NCI-H187 treated with DMSO at 0.1 percent for 48 hours (cell line): ENCODE data around the gene SARDH.
"Not testable (repeated sequence)": the region's sequence is repeated elsewhere in the genome, so short reads cannot be mapped to it uniquely, and the experiment has no call there.

Experiments used
- DNase-seq: peaks from one replicate; lab custom pipeline; 2025; lab: John Stamatoyannopoulos, UW

Gene SARDH

DNA sequence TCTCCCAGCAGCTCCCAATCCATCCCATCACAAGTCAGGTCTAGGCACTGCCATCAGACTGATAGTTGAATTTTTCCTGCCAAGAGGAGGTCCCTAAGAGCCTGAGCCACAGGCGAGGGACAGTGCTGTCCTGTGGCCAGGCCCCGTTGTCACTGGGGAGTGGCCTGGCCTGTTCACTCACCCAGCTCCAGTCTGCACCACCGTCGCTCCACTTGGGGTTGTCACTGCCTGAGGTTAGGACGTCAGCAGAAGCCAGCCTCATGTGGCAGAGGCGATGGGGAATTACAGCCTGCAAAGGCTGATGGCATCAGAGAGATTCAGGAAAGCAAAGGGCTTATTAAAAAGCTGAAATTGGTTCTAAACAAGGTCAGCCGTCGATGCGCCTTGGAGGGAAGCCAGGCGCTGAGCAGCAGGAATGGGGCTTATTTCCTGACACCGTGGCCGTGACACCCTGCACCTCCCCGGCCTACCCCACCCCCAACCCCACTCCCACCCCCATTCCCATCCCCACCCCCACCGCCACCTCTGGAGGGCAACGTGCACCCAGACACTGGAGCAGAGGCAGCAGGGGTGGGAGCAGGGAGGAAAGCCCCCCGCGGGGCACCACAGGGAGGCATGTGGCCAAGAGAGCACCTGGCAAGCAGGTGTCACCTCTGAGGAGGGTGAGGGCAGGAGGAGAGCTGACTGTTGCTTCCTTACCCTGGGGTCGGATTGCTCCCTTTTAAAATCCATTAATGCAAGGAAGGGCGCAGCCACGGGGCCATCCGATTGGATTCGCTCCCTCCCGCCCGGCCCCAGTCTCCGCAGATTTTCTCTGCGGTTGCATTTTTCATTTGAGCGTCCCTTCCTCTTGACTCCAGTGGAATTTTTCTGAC, 105.1 kb downstream of the SARDH start:
- no peak for DNase-seq

DNA sequence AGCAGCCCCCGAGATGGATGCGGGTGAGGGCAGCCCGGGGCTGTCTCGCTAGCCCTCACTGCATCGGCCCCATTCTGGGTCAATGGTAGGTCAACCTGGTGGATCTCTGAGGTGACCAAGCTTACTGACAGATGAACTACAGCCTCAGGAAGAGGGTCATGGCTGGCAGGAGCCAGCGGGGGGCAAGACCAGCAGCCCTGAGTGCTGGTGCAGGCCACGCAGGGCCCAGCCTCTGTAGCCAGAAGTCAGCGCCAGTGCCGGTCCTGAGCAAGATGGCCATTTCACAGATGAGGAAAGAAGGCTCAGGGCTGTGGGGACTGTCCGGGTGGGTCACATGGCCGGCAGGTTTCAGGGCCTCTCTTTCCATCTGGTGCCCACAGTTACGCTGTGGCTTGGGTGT, 107.0 kb downstream of the SARDH start:
- no peak for DNase-seq

DNA sequence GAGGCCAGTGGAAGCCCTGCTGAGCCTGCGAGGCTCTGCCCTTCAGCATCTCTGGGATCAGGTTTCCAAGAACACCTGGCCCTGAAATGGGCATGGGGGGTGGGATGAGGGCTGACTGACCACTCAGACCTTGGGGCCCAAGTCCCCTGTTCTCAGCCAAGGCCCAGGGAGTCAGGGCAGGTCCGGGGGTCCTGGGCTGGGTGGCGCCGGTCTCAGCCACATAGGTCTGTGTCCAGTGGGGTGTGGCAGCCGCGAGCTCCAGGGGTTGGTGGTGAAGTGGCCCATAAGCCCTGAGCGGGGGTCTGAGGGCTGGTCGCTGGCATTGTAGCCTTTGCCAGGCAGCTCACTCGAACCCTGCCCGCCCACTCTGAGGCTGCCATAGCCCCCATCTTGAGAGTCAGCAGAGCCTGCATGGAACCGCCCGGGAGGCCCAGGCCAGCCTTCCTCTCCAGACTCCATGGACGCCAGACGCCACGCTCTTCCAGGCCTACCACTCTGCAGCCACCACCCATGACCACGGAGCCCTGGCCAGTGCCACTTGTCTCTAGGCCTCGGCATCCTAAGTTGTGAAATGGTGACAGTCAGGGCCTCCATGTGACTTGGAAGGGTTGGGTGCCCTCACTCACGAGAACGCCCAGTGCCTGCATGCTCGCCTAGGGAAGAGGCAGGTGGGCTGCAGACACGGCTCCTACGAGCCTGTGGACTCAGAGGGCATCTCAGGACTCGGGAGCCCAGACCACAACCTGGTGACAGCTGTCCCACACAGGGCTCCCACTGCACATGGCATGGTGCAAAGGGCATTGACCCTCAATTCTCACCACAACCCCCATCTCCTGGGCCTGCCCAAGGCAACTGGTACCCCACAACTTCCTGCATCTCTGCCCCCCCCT, 108.7 kb downstream of the SARDH start:
- DNase-seq, result no peak

DNA sequence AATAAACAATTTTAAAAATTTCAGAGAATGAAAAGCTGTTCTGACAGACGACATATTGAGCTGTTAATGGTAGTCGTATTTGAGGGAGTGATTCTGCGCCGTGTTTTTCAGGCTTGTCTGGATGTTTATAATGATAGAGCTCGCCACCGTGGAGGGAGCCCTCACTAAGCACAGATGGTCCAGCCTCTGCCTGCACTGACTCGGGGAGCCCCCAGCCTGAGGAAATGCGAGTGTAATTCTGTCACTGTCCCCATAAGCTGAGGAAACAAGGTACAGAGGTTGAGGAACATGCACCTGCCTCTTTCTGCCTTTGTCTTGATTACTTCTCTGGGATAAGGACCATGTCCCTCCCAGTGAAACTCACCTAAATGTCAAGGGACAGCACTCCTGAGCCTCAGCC, 109.4 kb downstream of the SARDH start:
- no peak for DNase-seq

DNA sequence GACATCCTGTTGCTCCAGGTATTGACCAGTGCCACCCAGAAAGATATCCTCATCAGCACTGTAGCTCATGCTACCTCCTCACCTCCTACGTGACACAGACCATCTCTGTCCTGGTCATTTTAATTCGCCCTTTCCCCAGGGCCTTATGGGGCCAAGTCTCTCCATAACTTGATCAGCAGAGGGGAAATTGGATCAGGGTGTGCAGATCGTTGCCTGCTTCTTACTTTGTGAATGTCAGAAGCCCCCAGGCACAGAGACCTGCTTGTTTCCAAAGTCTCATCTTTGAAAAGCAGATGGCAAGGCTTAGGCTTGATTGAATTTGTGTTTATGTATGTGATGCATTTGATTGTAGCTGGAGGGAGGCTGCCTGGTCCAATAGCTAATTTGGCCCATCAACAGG, 110.8 kb downstream of the SARDH start:
- no peak for DNase-seq

DNA sequence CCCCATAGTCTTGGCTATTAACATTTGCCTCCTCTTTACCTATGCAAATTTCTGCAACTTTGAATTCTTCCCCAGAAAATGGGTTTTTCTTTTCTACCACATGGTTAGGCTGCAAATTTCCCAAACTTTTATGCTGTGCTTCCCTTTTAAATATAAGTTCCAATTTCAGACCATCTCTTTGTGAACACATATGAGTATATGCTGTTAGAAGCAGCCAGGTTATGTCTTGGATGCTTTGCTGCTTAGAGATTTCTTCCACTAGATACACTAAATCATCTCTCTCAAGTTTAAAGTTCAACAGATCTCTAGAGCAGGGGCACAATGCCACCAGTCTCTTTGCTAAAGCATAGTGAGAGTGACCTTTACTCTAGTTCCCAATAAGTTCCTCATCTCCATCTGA, 112.1 kb downstream of the SARDH start:
- DNase-seq, result not testable (repeated sequence)

DNA sequence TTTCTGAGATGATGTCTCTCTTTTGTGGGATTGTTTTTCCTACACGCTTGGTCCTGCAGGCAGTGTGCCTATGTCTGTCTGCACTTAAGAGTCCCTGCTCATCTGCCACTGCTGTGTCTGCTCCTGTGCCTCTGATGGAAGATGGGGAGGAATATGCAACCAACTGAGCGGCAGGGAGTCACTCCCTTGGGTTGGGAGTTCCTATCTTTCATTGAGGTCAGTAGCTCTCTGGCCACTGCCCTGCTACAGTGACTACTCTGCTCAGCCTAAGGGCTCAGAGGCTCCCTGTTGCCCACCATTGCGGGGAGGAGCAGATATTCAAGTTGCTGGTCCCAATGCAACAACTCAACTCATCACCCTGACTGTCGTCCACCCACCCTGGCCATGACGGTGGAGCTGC, 115.6 kb downstream of the SARDH start:
- no peak for DNase-seq

DNA sequence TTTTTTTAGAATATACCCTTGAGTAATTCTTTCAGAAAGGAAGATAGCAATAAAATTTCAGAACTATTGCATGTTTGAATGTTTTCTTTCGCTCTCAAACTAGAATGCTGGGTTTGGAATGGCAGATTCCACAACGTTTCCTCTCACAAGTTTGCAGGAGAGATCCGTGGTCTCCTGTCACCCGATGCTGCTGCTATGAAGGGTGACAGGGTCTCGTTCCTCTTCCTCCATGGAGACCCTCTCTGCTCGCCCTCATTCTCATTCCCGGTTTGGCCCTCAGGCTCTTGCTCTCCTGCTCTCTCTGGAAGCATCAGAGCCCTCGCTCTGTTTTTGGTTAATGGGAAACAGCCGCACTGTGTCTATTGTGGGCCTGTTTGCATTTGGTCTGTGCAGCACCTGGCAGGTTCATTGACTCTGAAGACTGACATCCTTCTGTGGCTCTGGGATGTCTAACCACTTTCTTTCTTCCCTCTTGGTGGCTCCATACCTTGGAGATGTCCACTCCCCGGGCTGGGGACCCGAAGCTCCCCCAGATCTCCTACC, 116.4 kb downstream of the SARDH start:
- DNase-seq, result no peak

DNA sequence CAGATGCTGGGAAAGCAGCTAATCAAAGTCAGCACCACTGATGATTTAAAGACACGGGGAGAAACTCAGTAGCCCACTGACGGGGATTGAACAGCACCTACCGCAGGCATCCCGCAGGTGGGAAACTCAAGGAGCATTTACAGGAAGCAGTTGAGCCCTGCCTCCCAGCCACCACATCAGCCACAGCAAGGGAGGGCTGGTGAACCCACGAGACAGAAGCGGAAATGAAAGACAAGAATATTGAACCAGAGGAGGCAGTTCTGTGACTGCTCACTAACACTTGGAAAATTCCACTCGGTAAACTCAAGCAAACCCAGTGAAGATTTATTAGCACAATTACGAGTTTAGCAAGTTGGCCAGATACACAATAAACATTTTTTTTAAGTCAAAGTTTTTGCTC, 118.4 kb downstream of the SARDH start:
- DNase-seq, result no peak

DNA sequence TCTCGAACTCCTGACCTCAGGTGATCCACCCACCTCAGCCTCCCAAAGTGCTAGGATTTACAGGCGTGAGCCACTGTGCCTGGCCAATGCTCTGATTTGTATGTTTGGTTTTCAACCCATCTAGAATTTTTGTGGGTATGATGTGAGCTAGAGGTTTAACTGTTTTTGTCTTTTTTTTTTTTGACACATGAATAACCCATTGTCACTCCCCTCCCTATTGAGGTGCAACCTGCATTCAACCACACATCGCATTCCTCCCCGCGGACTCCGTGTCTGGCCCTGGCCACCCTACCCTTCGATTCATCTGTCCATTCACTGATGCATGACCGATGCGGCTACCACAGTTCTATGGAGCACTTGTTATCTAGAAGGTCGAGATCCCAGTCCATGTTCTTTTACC, 119.4 kb downstream of the SARDH start:
- no peak for DNase-seq

DNA sequence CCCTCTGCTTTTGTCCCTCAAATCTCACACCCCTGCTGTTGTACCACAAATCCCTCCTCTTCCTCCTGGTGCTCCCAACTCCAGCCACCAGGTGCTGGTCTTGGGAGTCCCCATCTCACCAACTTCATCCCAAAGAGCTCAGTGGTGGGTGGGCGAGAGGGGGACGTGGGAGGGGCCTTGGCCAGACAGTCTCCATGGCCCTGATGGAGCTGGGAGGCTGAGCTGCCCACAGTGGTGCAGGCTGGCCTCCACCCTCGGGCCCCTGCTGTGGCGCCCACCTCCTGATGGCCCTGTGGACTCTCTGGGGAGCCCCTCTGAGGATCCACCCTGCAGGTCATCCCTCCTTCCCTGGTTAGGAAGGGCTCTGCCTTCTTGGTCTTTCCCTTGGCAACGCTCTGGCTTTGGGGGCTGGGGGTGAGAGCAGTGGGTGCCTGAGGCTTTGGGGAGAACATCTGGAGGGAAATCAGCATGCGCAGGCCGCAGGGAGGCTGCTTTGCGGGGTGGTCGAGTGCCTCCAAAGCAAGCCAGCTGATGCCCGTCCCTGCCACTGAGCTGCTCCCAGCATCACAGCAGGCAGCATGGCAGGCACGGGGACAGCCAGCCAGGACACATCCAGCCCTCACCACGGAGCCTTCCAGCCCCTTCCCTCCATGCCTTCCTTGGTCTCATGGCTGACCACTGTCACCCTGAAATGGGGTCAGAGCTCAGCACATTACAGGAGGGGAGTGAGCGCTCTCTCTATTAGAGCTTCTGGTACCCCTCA, 121.3 kb downstream of the SARDH start:
- no peak for DNase-seq

DNA sequence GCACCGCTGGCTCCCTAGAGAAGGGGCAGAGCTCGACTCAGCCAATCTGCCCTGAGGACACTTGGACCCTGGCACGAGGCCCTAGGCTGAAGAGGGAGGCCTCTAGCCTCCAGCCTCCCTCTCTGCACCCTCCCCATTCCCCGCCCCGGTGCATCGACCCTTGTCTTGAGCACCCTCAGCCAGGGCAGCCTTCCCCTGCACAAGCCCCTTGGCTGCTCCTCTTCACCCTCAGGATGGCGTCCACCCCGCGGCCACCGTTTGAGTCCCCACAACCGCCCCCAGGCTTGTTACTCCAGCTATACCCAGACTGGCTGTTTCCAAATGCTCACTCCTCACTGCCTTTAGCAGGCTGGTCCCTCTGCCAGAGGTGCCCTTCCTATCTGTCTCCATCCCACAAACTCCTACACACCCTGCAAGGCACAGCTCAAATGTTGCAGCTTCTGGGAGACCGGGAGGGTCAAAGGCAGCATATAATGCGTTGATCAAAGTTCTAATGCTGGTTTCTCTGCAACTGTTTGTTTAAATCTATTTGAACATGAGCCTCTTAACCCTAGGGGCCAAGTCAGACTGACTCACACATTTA, 122.5 kb downstream of the SARDH start:
- DNase-seq, result no peak

DNA sequence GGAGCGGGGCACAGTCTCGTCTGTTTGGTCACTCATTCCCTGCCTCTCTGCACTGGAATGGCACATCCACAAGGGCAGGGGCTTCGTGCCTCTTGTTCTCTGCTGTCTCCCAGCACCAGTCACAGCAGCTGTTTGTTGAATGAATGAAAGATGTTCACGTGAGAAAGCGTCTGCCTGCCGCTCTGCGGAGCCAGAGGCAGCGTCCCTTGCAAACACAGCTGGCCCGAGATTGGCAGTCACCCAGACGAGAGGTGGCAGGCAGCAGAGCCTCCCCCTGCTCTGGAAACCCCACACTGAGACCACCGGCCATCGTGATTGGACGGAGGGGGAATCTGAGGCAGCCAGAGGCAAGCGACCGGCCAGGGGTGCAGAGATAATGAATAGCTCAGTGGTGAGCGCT, 123.0 kb downstream of the SARDH start:
- no peak for DNase-seq

DNA sequence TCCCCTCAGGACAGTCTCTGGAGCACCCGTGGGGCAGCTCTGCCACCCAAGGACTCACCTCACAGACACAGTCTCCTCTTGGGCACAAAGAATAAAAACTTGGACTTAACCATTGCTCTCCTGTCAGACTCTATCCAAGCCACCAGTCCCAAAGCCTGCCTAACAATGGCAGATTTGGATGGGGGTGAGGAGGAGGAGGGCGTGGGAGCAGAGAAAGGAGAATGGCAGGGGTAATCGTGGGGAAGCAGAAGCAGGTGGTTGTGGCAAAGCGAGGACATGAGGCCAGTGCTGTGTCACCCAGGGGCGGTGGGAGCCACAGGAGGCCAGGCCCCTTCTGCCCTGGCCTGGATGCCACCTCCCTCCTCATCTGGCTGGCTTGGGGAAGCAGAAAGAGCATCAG, 123.5 kb downstream of the SARDH start:
- no peak for DNase-seq

DNA sequence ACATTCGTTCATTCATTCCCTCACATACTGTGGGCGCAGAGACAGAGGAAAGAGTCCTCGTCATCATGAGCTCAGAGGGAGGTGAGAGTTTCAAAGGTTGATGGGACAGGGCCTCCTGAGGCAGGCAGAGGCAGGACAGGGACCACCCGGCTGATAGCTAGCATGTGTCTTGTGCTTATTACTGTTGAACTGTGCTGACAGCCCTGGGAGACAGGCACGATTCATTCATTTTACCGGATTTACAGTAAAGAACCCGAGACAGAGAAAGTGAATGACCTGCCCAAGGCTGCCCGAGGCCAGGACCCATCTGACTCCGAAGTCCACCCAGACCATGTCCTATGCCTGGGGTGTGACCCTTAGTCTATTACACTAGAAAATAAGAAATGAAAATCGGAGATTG, 124.1 kb downstream of the SARDH start:
- no peak for DNase-seq
